ENCODE results near the gene HCK. TPM values are rescaled to one million over a fixed set of nuclear protein-coding genes. Genes with fewer than 3 reads are reported as not detected.

Gene HCK
- total RNA-seq, 1 donor from 2014 or later: under 0.01 TPM

DNA sequence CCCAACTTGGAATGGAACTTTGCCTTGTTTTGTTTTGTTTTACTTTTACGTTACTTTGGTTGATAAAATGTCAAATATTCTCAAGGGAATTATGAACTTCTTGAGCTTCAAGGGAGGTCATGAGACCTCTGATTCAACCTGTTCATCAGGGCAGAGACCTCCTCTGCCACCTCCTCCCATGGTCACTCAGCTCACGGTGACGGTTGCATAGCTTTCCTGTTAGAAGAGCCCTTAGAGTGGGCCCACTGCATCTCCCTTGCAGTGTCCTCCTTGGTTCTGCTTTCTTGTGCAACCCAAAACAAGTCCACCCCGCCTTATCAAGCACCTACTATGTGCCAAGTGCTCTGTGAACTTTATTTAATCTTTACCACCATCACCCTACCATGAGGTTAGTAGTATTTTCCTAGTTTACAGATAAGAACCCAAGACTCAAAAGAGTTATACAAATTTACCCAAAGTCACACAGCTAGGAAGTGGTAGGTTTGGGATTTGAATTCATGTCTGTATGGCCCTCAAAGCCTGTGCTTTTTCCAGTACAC lies 72.9 kb downstream of the HCK start:
- DNase-seq (ENCODE audit: low read depth) (no peak), FAIRE-seq (no peak)
- peaks cover 1% of the 10 kb centered on the region for H3K36me3 ChIP-seq (ENCODE audit: control insufficient read depth, insufficient read depth, low read length)
- no peaks in the 10 kb centered on the region for H3K27me3 ChIP-seq (ENCODE audit: control insufficient read depth, insufficient read depth, low read length)
- TF ChIP-seq, protein P1, sequence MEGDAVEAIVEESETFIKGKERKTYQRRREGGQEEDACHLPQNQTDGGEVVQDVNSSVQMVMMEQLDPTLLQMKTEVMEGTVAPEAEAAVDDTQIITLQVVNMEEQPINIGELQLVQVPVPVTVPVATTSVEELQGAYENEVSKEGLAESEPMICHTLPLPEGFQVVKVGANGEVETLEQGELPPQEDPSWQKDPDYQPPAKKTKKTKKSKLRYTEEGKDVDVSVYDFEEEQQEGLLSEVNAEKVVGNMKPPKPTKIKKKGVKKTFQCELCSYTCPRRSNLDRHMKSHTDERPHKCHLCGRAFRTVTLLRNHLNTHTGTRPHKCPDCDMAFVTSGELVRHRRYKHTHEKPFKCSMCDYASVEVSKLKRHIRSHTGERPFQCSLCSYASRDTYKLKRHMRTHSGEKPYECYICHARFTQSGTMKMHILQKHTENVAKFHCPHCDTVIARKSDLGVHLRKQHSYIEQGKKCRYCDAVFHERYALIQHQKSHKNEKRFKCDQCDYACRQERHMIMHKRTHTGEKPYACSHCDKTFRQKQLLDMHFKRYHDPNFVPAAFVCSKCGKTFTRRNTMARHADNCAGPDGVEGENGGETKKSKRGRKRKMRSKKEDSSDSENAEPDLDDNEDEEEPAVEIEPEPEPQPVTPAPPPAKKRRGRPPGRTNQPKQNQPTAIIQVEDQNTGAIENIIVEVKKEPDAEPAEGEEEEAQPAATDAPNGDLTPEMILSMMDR (IDR thresholded peaks at IDR 0.05; ENCODE audit: insufficient read depth, low read length, severe bottlenecking): no peak
- H3K4me3 ChIP-seq (ENCODE audit: low read depth, low read length): no peak overlapping the region

DNA sequence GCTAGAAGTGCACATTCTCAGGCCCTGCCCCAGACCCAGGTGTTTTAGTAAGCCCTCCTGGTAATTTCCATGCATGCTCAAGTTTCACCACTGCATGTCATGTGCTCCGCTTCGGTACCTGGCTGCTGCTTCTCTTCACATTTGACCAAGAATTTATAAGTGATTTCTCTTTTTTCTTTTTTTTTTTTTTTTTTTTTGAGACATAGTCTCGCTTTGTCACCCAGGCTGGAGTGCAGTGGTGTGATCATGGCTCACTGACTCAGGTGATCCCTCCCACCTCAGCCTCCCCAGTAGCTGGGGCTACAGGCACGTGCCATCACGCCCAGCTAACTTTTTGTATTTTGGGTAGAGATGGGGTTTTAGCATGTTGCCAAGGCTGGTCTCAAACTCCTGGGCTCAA lies 73.5 kb downstream of the HCK start:
- TF ChIP-seq, protein P1 (IDR thresholded peaks at IDR 0.05; ENCODE audit: insufficient read depth, low read length, severe bottlenecking): no peak
- no peak for FAIRE-seq
- Histone ChIP-seq H3K36me3 (ENCODE audit: control insufficient read depth, insufficient read depth, low read length) (peaks cover 3% of the 10 kb centered on the region), H3K4me3 (ENCODE audit: low read depth, low read length) (no peak overlapping the region), H3K27me3 (ENCODE audit: control insufficient read depth, insufficient read depth, low read length) (no peaks in the 10 kb centered on the region)
- no peak for DNase-seq (ENCODE audit: low read depth)

DNA sequence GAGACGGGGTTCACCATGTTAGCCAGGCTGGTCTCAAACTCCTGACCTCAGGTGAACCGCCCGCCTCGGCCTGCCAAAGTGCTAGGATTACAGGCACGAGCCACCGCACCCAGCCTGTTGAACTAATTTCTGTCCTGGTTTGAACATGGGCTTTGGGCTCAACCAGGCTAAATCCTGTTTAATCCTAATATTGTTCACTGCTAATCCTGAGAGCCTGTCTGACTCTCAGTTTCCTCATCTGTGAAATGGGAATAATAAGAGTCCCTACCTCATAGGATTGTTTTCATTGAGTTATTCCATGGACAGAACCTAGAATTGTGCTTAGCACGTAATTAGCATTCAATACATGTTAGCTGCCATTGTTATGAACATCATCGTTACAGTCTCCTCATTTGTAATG lies 74.9 kb downstream of the HCK start:
- DNase-seq (ENCODE audit: low read depth) (no peak), FAIRE-seq (no peak)
- Histone ChIP-seq H3K4me3 (ENCODE audit: low read depth, low read length) (no peak overlapping the region), H3K36me3 (ENCODE audit: control insufficient read depth, insufficient read depth, low read length) (peaks cover 3% of the 10 kb centered on the region), H3K27me3 (ENCODE audit: control insufficient read depth, insufficient read depth, low read length) (no peaks in the 10 kb centered on the region)
- TF ChIP-seq, protein P1 (IDR thresholded peaks at IDR 0.05; ENCODE audit: insufficient read depth, low read length, severe bottlenecking): no peak

DNA sequence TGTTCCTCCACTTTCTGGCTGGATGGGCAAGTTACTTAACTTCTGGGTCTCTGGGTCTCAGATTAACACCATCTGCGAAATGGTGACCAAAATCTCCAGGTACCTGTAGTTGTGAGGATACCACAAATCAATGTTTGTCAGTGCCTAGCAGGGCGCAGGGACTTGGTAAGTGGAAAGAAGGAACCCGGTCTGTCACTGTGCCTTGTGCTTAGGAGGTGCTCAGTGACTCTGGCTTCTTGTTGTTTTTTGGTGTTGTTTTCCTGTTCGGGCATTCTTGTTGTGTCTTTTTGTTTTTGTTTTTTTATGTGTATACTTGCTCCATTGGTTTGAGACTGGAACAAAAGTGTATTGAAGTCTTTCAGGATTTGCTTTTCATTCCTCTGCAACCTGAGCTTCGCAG lies 75.3 kb downstream of the HCK start:
- Histone ChIP-seq H3K4me3 (ENCODE audit: low read depth, low read length) (no peak overlapping the region), H3K36me3 (ENCODE audit: control insufficient read depth, insufficient read depth, low read length) (peaks cover 3% of the 10 kb centered on the region), H3K27me3 (ENCODE audit: control insufficient read depth, insufficient read depth, low read length) (no peaks in the 10 kb centered on the region)
- TF ChIP-seq, protein P1 (IDR thresholded peaks at IDR 0.05; ENCODE audit: insufficient read depth, low read length, severe bottlenecking): no peak
- FAIRE-seq (no peak), DNase-seq (ENCODE audit: low read depth) (no peak)

DNA sequence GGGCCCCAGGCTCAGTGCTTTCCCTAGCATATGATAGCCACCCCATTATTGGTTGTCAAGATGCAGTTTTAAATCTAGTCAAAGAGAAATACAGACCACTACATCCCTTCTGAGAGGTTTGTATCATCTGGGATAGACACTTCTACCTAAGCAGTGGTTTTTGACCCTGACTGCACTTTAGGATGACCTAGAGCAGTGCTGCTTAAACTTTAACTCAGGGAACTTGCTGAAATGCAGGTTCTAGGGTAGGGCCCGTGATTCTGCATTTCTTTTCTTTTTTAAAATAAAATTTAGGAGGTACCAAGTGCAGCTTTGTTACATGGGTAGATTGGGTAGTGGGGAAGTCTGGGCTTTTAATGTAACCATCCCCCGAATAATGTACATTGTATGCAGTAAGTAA lies 76.1 kb downstream of the HCK start:
- Histone ChIP-seq H3K36me3 (ENCODE audit: control insufficient read depth, insufficient read depth, low read length) (peaks cover 7% of the 10 kb centered on the region), H3K4me3 (ENCODE audit: low read depth, low read length) (no peak overlapping the region), H3K27me3 (ENCODE audit: control insufficient read depth, insufficient read depth, low read length) (no peaks in the 10 kb centered on the region)
- FAIRE-seq (no peak), DNase-seq (ENCODE audit: low read depth) (no peak)
- TF ChIP-seq, protein P1 (IDR thresholded peaks at IDR 0.05; ENCODE audit: insufficient read depth, low read length, severe bottlenecking): no peak

DNA sequence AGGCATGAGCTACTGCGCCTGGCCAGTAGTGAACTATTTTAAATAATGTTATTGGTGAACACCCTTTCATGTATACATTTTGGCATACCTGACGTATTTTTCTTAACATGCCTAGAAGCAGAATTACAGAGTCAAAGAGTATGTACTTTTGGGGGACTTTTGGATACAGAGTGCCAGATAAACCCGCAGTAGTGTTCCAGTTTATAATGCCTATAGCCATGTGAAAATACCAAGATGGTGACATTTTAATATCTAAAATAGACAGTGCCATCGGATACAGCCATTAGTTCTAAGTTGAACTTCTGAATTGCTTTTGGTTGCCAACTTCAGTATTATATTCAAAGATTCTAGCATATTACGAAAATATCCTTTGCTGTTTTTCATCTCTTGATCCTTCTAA lies 77.8 kb downstream of the HCK start:
- Histone ChIP-seq H3K27me3 (ENCODE audit: control insufficient read depth, insufficient read depth, low read length) (no peaks in the 10 kb centered on the region), H3K36me3 (ENCODE audit: control insufficient read depth, insufficient read depth, low read length) (peaks cover 7% of the 10 kb centered on the region), H3K4me3 (ENCODE audit: low read depth, low read length) (no peak overlapping the region)
- TF ChIP-seq, protein P1 (IDR thresholded peaks at IDR 0.05; ENCODE audit: insufficient read depth, low read length, severe bottlenecking): no peak
- FAIRE-seq (no peak), DNase-seq (ENCODE audit: low read depth) (no peak)

All from bronchial epithelial cell (primary cell).